DOHH2 (cell line): ENCODE data around the gene FXYD7.

Source experiments
- EZH2phosphoT487 ChIP-seq: fragments of 200-600 bp; sonication (generic); IDR thresholded peaks from 2 replicates; pipeline ENCODE4 v1.6.1; 2017; ENCODE audit warnings: borderline replicate concordance, mild to moderate bottlenecking, antibody characterized with exemption, low read length, moderate library complexity, mixed read lengths
- TF ChIP-seq, protein P1 (sequence below): fragments of 200-600 bp; sonication (generic); IDR thresholded peaks from one replicate; pipeline ENCODE4 v1.5.1; 2014; ENCODE audit warnings: antibody characterized with exemption, mild to moderate bottlenecking, low read depth, low read length; ENCODE audit not compliant: poor library complexity, severe bottlenecking

DNA sequence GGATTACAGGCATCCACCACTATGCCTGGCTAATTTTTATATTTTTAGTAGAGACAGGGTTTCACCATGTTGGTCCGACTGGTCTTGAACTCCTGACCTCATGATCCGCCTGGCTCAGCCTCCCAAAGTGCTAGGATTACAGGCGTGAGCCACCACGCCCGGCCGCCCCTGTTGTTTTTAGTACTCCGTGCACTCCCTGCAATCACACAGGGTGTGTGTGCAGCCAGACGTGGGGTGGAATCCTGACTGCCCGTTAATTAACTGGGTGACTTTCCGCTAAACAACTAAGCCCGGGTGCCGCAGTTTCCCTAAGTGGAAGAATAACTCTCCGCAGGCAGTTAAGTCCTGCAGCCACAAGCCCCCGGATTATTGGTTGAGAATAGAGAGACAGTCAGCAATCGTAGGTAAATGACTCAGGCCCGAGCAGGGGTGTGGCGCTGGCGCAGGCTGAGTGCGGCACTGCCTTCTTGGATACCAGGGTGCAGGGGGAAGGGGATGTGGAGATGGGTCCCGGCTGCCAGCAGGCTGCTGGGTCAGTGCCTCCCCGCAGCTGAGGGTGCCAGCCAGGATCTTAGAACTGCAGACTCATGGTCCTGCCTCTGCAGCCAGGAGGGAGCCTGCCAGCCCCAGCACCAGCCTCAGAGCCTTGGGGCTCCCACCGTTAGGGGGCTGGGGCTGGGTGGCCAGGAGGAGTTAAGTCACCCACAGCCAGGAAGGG, 33.5 kb upstream of the FXYD7 start:
- TF ChIP-seq, protein P1, sequence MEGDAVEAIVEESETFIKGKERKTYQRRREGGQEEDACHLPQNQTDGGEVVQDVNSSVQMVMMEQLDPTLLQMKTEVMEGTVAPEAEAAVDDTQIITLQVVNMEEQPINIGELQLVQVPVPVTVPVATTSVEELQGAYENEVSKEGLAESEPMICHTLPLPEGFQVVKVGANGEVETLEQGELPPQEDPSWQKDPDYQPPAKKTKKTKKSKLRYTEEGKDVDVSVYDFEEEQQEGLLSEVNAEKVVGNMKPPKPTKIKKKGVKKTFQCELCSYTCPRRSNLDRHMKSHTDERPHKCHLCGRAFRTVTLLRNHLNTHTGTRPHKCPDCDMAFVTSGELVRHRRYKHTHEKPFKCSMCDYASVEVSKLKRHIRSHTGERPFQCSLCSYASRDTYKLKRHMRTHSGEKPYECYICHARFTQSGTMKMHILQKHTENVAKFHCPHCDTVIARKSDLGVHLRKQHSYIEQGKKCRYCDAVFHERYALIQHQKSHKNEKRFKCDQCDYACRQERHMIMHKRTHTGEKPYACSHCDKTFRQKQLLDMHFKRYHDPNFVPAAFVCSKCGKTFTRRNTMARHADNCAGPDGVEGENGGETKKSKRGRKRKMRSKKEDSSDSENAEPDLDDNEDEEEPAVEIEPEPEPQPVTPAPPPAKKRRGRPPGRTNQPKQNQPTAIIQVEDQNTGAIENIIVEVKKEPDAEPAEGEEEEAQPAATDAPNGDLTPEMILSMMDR = no peak
- no peak for TF ChIP-seq EZH2phosphoT487
